GM23248 (cell line): ENCODE data around the gene NOL6. TPM values are rescaled to one million over a fixed set of nuclear protein-coding genes. Genes with fewer than 3 reads are reported as not detected.

Source experiments
- DNase-seq: peaks from one replicate; pipeline ENCODE4 v3.0.0-alpha.2; 2015
- H2AFZ ChIP-seq: fragments of 200-600 bp; sonication (generic); 2 replicates; pipeline ENCODE4 v1.6.1; 2016; ENCODE audit warnings: antibody characterized with exemption
- H3F3A ChIP-seq: fragments of 200-600 bp; sonication (generic); 2 replicates; pipeline ENCODE4 v1.6.1; 2016; ENCODE audit warnings: mild to moderate bottlenecking, antibody characterized with exemption, mixed run types; ENCODE audit not compliant: insufficient read depth
- H3K27ac ChIP-seq: fragments of 200-600 bp; sonication (generic); 2 replicates; pipeline ENCODE4 v1.5.1; 2016; ENCODE audit warnings: mild to moderate bottlenecking
- H3K27me3 ChIP-seq: fragments of 200-600 bp; sonication (generic); replicated peaks from 2 replicates; pipeline ENCODE4 v1.6.1; 2016; ENCODE audit warnings: mild to moderate bottlenecking; ENCODE audit not compliant: insufficient read depth
- H3K36me3 ChIP-seq: fragments of 200-600 bp; sonication (generic); 2 replicates; pipeline ENCODE4 v1.6.1; 2016; ENCODE audit warnings: low read depth, mild to moderate bottlenecking
- H3K4me1 ChIP-seq: fragments of 200-600 bp; sonication (generic); 2 replicates; pipeline ENCODE4 v1.6.1; 2016; ENCODE audit warnings: mild to moderate bottlenecking; ENCODE audit not compliant: insufficient read depth
- H3K4me2 ChIP-seq: fragments of 200-600 bp; sonication (generic); one replicate; pipeline ENCODE4 v1.6.1; 2016; ENCODE audit warnings: mild to moderate bottlenecking; ENCODE audit not compliant: unreplicated experiment
- H3K4me3 ChIP-seq: fragments of 200-600 bp; sonication (generic); 2 replicates; pipeline ENCODE4 v1.5.1; 2016; ENCODE audit warnings: mild to moderate bottlenecking
- H3K79me2 ChIP-seq: fragments of 200-600 bp; sonication (generic); 2 replicates; pipeline ENCODE4 v1.6.1; 2016; ENCODE audit warnings: mild to moderate bottlenecking; ENCODE audit not compliant: insufficient read depth
- H3K9ac ChIP-seq: fragments of 200-600 bp; sonication (generic); 2 replicates; pipeline ENCODE4 v1.6.1; 2016; ENCODE audit warnings: mild to moderate bottlenecking
- H3K9me2 ChIP-seq: fragments of 200-600 bp; sonication (generic); 2 replicates; pipeline ENCODE4 v1.6.1; 2016; ENCODE audit warnings: mixed run types, mild to moderate bottlenecking, moderate library complexity; ENCODE audit not compliant: insufficient read depth
- H3K9me3 ChIP-seq: fragments of 200-600 bp; sonication (generic); one replicate; pipeline ENCODE4 v1.6.1; 2017; ENCODE audit warnings: low read depth
- H4K20me1 ChIP-seq: fragments of 200-600 bp; sonication (generic); 2 replicates; pipeline ENCODE4 v1.6.0; 2016; ENCODE audit not compliant: insufficient read depth
- EZH2 ChIP-seq: fragments of 200-600 bp; sonication (generic); IDR thresholded peaks from 2 replicates; pipeline ENCODE4 v1.6.1; 2018; ENCODE audit warnings: antibody characterized with exemption, mild to moderate bottlenecking; ENCODE audit not compliant: insufficient read depth, poor library complexity, severe bottlenecking
- EZH2phosphoT487 ChIP-seq: fragments of 200-600 bp; sonication (generic); IDR thresholded peaks from 2 replicates; pipeline ENCODE4 v1.6.1; 2018; ENCODE audit warnings: antibody characterized with exemption, moderate library complexity, mild to moderate bottlenecking, low read depth; ENCODE audit not compliant: insufficient read depth
- WGBS, 2 experiments: methylation state at CpG; one replicate each; pipeline ENCODE4 v1.1.6; 2015 to 2017; ENCODE audit warnings: low lambda C conversion rate in 2 of 2, low coverage in 1 of 2; ENCODE audit errors: missing lambda C conversion rate in 2 of 2; 5-methylcytosine and 5-hydroxymethylcytosine counted together
- in situ Hi-C: fragments of 300-500 bp; cut with MboI; formaldehyde crosslinking; loops from 2 replicates; pipeline ENCODE4 v1.15.0; 2020
- polyA plus RNA-seq: library from polyadenylated mRNA; unstranded; fragments of >200 nt; fragmentation: Nextera tagmentation; extraction: Ambion mirVana; gene quantifications from 2 replicates; pipeline ENCODE4 v1.2.1, GENCODE V29; 2016
- total RNA-seq: library from RNA; depleted of rRNA; stranded (reverse); fragments of >200 nt; shearing (Covaris generic); gene quantifications from 2 replicates; pipeline ENCODE4 v1.2.3, GENCODE V29; 2014

Gene NOL6
- total and polyA plus RNA-seq, 2 experiments from 2014 or later = 18.0 to 31.2 TPM

DNA sequence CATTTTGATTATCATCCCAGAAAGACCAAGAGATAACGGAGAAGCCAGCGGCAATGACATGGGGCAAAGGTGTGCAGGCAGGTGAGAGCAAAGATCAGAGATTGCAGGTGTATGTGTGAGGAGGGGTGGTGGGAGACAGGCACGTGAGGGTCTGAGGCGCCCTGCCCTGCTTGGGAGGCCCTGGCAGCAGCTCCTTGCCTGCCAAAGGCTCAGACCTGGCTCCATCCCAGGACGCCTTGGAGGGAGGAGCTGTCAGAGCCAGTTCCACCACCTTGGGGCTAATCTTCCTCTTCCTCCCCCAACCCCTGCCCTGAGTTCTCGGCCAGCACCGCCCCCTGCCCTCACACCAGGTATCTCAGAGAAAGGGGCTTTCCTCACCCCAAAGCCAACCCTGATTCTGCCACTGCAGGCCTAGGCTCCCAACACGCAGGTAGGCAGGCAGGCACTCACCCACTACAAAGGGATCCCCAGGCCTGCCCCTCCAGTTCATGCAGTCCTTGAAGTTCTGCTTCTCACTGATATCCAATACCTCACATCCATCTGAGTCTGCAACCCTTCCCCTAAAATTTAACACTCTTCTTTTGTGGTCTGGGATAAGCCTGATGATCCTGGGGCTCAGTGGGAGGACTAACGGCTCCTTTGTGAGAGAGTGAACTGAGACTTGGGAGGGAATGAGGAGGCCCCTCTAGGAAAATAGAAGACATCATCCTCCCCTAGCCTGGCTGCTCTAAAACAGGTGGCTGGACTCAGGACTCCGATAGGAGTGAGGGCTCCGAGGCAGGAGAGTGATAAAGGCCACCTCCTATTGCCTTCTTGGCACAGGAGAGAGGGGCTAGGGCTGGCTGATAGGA lies 28.1 kb downstream of the NOL6 start:
- no peak overlapping the region for H3K9ac ChIP-seq
- no peaks in the 10 kb centered on the region for H3K36me3 ChIP-seq
- WGBS, 2 experiments = 78 to 79% methylated on average over 11 of the region's 11 CpGs
- no peak overlapping the region for H3K27ac ChIP-seq
- in situ Hi-C loops = no loop called here
- H3K27me3 ChIP-seq = no peaks in the 10 kb centered on the region
- no peak overlapping the region for H3K4me2 ChIP-seq
- no peaks in the 10 kb centered on the region for H3K9me2 ChIP-seq
- TF ChIP-seq EZH2phosphoT487 (no peak), EZH2 (no peak)
- H3F3A ChIP-seq = no peaks in the 10 kb centered on the region
- peaks cover 6% of the 10 kb centered on the region; the same call in 1 of the 2 replicates for H3K4me1 ChIP-seq
- no peaks in the 10 kb centered on the region for H3K9me3 ChIP-seq
- DNase-seq = no peak
- H2AFZ ChIP-seq = no peak overlapping the region
- no peaks in the 10 kb centered on the region for H3K79me2 ChIP-seq
- H4K20me1 ChIP-seq = no peaks in the 10 kb centered on the region
- H3K4me3 ChIP-seq = no peak overlapping the region

- H3K27ac ChIP-seq = no peak overlapping the region
- no peaks in the 10 kb centered on the region; the same call in 1 of the 2 replicates for H3K27me3 ChIP-seq
- no peaks in the 10 kb centered on the region for H4K20me1 ChIP-seq
- no peak overlapping the region for H3K4me3 ChIP-seq
- DNase-seq = no peak
- no peak overlapping the region for H3K9ac ChIP-seq
- WGBS, 2 experiments = 80% methylated on average over 10 of the region's 10 CpGs
- no peaks in the 10 kb centered on the region for H3K36me3 ChIP-seq
- in situ Hi-C loops = no loop called here
- H3K9me2 ChIP-seq = no peaks in the 10 kb centered on the region
- H3K9me3 ChIP-seq = no peaks in the 10 kb centered on the region
- no peak overlapping the region for H3K4me2 ChIP-seq
- H3K4me1 ChIP-seq = peaks cover 15% of the 10 kb centered on the region
- no peak overlapping the region for H2AFZ ChIP-seq
- no peaks in the 10 kb centered on the region for H3K79me2 ChIP-seq
- no peaks in the 10 kb centered on the region for H3F3A ChIP-seq
- no peak for TF ChIP-seq EZH2
- TF ChIP-seq EZH2phosphoT487 = no peak
Observed at GRCh38 chr9:33443464-33444154, 30.1 kb downstream of the NOL6 start.

DNA sequence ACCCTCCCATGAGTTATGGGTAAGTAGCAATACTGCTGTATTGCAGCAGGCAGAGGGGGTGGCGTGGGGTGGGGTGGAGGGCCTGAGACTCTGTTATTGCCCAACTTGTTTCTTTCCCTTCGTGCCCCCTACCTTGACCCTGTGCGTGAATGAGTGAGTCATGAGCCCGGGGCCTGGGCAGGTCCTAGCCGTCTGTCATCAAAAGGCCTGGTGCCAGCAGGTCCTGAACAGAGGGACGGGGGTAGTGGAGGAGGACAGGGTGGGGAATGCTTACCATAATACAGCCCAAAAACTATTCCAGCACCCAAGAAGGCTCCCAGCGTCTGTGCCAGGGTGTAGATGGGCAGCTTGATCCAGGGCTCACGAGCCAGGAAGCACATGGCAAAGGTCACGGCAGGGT lies 30.7 kb downstream of the NOL6 start:
- peaks cover 15% of the 10 kb centered on the region for H3K4me1 ChIP-seq
- DNase-seq = no peak
- TF ChIP-seq EZH2phosphoT487 (no peak), EZH2 (no peak)
- no peaks in the 10 kb centered on the region; the same call in 1 of the 2 replicates for H3K27me3 ChIP-seq
- H3K79me2 ChIP-seq = no peaks in the 10 kb centered on the region
- no peaks in the 10 kb centered on the region for H3F3A ChIP-seq
- H3K9ac ChIP-seq = no peak overlapping the region
- no peaks in the 10 kb centered on the region for H3K36me3 ChIP-seq
- 86 to 90% methylated on average over 5 to 9 of the region's 9 CpGs for WGBS, 2 experiments
- H3K4me3 ChIP-seq = no peak overlapping the region
- H3K4me2 ChIP-seq = no peak overlapping the region
- in situ Hi-C loops = no loop called here
- no peaks in the 10 kb centered on the region for H4K20me1 ChIP-seq
- H3K27ac ChIP-seq = no peak overlapping the region
- H2AFZ ChIP-seq = no peak overlapping the region
- H3K9me2 ChIP-seq = no peaks in the 10 kb centered on the region
- H3K9me3 ChIP-seq = no peaks in the 10 kb centered on the region

DNA sequence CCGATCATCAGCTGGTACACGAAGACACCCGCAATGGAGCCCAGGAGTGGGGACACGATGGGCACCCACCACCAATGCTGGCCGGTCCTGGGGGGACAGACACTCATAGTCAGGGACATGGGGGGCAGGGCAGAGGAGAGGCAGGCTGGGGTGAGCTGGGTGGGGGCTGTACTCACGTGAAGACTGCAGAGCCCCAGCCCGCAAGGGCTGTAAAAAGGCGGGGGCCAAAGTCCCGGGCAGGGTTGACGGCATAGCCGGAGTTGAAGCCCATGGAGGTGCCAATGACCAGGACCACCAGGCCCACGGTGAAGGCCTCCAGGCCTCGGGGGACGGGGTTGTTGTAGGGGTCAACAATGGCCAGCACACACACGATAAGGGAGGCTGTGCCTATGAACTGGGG lies 31.6 kb downstream of the NOL6 start:
- Histone ChIP-seq H3K27ac (no peak overlapping the region), H2AFZ (no peak overlapping the region), H3K4me3 (no peak overlapping the region), H4K20me1 (no peaks in the 10 kb centered on the region), H3K9me2 (no peaks in the 10 kb centered on the region), H3K4me1 (peaks cover 13% of the 10 kb centered on the region), H3K4me2 (no peak overlapping the region), H3K9me3 (no peaks in the 10 kb centered on the region), H3K27me3 (no peaks in the 10 kb centered on the region; the same call in 1 of the 2 replicates), H3K36me3 (no peaks in the 10 kb centered on the region), H3K9ac (no peak overlapping the region), H3K79me2 (no peaks in the 10 kb centered on the region), H3F3A (no peaks in the 10 kb centered on the region)
- TF ChIP-seq EZH2phosphoT487 = no peak
- TF ChIP-seq EZH2 = no peak
- no peak for DNase-seq
- in situ Hi-C loops = no loop called here
- 87 to 88% methylated on average over 15 of the region's 15 CpGs for WGBS, 2 experiments
